Activated T-helper 17 cell treated with anti-CD3 and anti-CD28 coated beads, Interleukin-2, amount 50 U/mL, for 72 hours (primary cell): ENCODE results near the gene CTSH. TPM values are rescaled to one million over a fixed set of nuclear protein-coding genes. Genes with fewer than 3 reads are reported as not detected.

Experiments used
- ATAC-seq: fragments of 150-1000 bp; cut with Tn5 transposase; replicated peaks from 2 replicates; pipeline ENCODE4 v1.10.0; 2021; ENCODE audit warnings: mild to moderate bottlenecking, moderate library complexity
- H3K27ac Mint-ChIP-seq: one replicate; pipeline ENCODE4 v1.8.0; 2022; ENCODE audit warnings: mixed read lengths
- H3K27me3 Mint-ChIP-seq: one replicate; pipeline ENCODE4 v1.8.0; 2022; ENCODE audit warnings: mixed read lengths
- H3K36me3 Mint-ChIP-seq: one replicate; pipeline ENCODE4 v1.8.0; 2022; ENCODE audit warnings: low read depth, mild to moderate bottlenecking, mixed read lengths
- H3K4me1 Mint-ChIP-seq: one replicate; pipeline ENCODE4 v1.8.0; 2022; ENCODE audit warnings: mixed read lengths
- H3K4me3 Mint-ChIP-seq: one replicate; pipeline ENCODE4 v1.8.0; 2022; ENCODE audit warnings: mild to moderate bottlenecking, mixed read lengths
- H3K9me3 Mint-ChIP-seq: one replicate; pipeline ENCODE4 v1.8.0; 2022; ENCODE audit warnings: mixed read lengths
- total RNA-seq, 2 donors: library from RNA; stranded (reverse); gene quantifications; one replicate each; pipeline ENCODE4 v1.2.3, GENCODE V29; 2022

The CTSH gene
- total RNA-seq, 2 donors from 2014 or later = 306 to 503 TPM

DNA sequence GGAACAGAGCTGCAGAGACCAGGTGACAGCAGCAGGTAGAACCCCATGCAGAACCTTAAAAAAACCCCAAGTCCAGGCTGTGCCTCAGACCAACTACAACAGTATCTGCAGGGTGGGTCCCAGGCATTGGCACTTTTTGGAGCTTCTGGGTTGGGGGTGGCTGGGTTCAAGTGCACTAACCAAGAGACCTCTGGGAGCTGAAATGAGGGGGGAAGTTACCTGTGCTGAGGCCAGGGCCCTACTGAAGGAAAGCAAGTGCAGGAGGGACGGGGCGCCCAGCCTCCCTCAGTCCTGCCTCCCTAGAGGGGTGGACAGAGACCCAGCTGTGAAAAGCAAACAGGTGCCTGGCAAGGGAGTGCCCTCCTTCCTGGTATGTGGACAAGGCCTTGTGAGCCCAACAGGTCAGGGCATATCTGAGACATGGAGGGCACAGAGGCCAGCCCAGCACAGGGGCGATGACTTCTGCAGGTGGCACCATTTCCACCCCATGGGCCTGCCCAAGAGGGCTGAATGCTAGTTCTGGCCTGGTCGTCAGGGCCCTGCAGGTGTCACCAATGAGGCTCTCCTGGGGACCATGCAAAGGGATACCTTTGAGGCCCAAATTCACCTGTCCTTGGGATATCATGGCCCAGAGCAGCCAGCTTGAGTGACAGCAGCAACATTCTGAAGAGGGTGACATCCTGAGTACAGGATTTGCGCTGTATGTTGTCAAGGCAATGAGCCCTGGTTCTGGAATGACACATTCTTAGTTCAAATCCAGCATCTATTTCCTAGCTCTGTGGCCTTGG, 18.7 kb downstream of the CTSH start:
- H3K27ac Mint-ChIP-seq = peak overlapping the region; percentile 15
- H3K4me1 Mint-ChIP-seq = no peaks in the 10 kb centered on the region
- H3K9me3 Mint-ChIP-seq = no peaks in the 10 kb centered on the region
- ATAC-seq = peak; percentile 14
- no peaks in the 10 kb centered on the region for H3K27me3 Mint-ChIP-seq
- peaks cover 99% of the 10 kb centered on the region for H3K36me3 Mint-ChIP-seq
- H3K4me3 Mint-ChIP-seq = no peak overlapping the region

DNA sequence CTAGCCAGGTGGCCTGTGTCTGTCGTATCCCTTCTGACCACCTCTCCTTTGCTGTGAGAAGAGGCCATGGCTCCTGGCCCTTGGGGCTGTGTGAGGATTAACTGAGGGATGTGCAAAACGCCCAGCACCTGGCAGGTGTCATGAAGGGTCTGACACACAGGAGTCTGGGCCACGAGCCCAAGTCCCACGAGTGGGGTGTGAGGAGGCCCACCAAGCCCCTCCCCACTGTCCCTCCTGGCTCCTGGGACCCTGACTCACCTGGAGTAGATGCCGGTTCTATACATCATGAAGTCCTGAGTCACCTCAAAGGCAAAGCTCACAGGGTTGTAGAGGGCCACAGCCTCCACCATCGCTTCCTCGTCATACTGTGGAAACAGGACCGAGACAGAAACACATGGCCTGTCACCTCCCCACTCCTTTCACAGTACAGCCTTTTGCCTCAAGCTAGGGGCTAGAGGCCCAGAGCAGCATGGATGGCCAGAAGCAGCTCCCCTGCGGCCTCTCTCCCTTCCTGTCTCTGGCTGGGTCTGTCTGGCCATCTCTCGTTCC, 19.7 kb downstream of the CTSH start:
- no peak for ATAC-seq
- no peaks in the 10 kb centered on the region for H3K4me1 Mint-ChIP-seq
- H3K27ac Mint-ChIP-seq = peak overlapping the region; percentile 20
- no peaks in the 10 kb centered on the region for H3K27me3 Mint-ChIP-seq
- H3K36me3 Mint-ChIP-seq = peaks cover 95% of the 10 kb centered on the region
- H3K9me3 Mint-ChIP-seq = no peaks in the 10 kb centered on the region
- no peak overlapping the region for H3K4me3 Mint-ChIP-seq

DNA sequence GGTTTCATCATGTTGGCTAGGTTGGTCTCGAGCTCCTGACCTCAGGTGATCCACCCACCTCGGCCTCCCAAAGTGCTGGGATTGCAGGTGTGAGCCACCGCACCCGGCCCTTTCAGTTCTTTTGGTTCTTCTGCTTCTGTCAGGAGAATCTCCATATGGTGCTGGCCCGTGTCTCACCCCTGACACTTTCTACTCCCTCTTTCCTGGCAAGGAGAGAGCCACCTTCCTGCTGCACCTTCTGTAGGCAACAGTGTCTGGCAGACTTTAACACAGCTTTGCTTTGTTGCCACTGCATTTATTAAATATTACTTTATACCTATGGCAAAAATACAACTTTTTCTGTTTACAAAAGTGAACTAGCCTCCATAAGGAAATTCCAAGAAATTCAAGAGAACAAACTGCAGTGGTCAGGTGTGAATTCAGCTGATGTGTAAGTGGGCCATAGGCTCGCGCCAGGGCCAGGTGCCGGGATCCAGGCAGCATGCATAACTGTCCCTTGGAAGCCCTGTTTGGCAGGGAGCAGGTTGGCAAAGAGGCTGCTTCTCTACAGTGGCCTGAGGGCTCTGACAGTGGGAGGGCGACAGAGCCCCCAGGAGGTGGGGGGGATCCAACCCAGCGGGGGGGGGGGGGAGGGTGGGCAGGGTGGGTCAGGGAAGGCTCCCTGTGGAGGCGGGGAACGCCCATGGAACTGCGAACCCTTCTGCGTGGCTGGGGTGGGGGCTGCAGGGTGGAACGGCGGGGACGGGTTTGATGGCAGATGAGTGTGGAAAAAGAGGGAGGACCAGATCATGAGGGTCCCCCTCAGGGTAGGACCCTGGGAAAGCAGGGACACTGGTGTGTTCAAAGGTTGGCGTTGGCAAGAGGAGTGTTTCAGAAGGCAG, 21.1 kb downstream of the CTSH start:
- H3K27me3 Mint-ChIP-seq = no peaks in the 10 kb centered on the region
- H3K9me3 Mint-ChIP-seq = no peaks in the 10 kb centered on the region
- no peaks in the 10 kb centered on the region for H3K4me1 Mint-ChIP-seq
- peak overlapping the region; percentile 77 for H3K27ac Mint-ChIP-seq
- peaks cover 96% of the 10 kb centered on the region for H3K36me3 Mint-ChIP-seq
- no peak overlapping the region for H3K4me3 Mint-ChIP-seq
- ATAC-seq = no peak

DNA sequence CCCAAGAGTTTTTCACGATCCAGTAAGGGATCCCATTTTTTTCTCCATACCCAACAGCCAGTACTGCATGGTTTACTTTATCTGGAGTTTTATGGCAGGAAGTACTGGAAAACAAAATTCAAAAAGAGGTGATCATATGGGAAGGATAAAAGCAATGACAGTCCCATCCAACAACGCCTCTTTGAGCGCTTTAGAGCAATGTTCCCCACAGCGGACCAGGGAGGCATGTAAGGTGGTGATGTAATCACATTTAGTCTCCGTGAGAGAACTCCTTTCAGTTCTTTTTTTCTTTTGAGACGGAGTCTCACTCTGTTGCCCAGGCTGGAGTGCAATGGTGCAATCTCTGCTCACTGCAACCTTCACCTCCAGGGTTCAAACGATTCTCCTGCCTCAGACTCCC, 21.8 kb downstream of the CTSH start:
- H3K9me3 Mint-ChIP-seq = no peaks in the 10 kb centered on the region
- H3K4me1 Mint-ChIP-seq = no peaks in the 10 kb centered on the region
- H3K27ac Mint-ChIP-seq = no peak overlapping the region
- H3K4me3 Mint-ChIP-seq = no peak overlapping the region
- H3K36me3 Mint-ChIP-seq = peaks cover 95% of the 10 kb centered on the region
- H3K27me3 Mint-ChIP-seq = no peaks in the 10 kb centered on the region
- ATAC-seq = no peak

DNA sequence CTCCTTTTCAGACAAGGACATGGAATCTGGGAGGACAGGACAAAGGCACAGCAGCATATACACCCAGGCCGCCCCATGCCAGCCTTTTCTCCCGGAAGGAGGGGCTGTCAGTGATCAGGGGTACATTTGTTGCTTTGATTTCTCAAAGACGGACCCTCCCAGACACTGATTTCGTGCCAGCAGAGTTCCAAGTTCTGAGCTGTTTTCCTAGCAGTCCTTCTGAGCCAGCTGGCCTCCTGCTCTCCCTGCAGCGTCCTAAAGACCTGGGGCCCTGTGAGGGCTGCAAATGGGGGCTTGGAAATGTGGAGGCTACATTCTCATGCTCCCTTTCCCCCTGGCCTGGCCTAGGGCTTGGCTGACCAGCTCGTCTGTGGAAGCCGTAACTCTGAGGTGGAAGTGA, 22.3 kb downstream of the CTSH start:
- Mint-ChIP-seq H3K4me3 (no peak overlapping the region), H3K36me3 (peaks cover 94% of the 10 kb centered on the region), H3K4me1 (no peaks in the 10 kb centered on the region), H3K27ac (no peak overlapping the region), H3K27me3 (no peaks in the 10 kb centered on the region), H3K9me3 (no peaks in the 10 kb centered on the region)
- no peak for ATAC-seq

DNA sequence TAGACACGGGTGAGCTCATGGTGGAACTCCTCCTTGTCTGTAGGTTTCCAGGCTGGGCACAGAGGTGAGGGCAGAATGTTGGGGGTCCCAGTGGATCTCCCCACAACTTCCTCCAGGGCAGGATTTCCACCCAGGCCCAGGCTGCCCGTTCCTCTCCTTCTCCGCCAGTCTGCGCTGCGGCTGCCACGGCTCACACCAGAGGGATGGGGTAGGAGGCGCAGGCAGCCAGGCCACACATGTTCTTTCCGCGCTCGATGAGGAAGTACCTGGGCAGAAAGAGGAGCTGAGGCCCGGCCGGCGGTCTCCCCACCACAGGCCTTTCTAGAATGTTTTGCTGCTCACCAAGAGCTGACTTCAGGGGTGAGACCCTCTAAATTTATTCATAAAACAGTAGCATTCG, 22.9 kb downstream of the CTSH start:
- Mint-ChIP-seq H3K27ac (peak overlapping the region; percentile 73), H3K36me3 (peaks cover 94% of the 10 kb centered on the region), H3K27me3 (no peaks in the 10 kb centered on the region), H3K9me3 (no peaks in the 10 kb centered on the region), H3K4me3 (no peak overlapping the region), H3K4me1 (no peaks in the 10 kb centered on the region)
- no peak for ATAC-seq

DNA sequence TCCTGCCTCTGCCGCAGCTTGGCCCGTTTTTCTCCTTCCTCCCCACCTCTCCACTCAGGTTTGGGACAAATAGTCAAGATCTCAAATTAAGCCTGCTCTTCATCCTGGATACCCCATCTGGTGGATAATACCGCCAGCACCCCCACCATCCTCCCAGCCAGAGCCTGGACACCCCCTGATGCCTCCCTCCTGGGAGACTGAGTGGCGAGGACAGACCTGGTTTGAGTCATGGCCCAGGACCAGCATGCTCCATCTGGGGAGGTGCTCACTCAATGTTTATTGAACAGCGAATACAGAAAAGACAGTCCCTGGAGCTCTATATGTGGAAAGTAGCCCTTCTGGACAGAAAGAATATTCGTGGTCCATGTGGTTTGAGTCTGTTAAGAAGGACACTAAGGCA, 23.3 kb downstream of the CTSH start:
- no peak overlapping the region for H3K4me3 Mint-ChIP-seq
- no peak for ATAC-seq
- H3K36me3 Mint-ChIP-seq = peaks cover 94% of the 10 kb centered on the region
- no peaks in the 10 kb centered on the region for H3K4me1 Mint-ChIP-seq
- peak overlapping the region; percentile 73 for H3K27ac Mint-ChIP-seq
- H3K27me3 Mint-ChIP-seq = no peaks in the 10 kb centered on the region
- no peaks in the 10 kb centered on the region for H3K9me3 Mint-ChIP-seq

DNA sequence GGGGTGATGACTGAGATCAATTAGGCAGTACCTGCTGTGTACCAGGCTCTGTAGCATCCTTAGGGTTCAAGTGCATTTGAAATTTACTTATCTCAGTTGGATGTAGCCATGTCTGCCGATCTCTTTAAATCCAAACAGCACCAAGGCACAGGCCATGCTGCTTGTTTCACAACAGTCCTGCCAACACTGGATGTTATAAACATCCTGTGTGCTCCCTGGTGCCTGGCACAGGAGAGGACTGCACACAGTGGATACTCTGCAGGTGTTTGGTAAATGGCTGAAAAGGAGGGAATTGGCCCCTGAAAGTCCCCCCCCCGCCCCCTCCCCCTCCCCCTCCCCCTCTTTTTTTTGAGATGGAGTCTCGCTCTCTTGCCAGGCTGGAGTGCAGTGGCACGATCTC, 27.0 kb downstream of the CTSH start:
- Mint-ChIP-seq H3K36me3 (peaks cover 88% of the 10 kb centered on the region), H3K9me3 (no peaks in the 10 kb centered on the region), H3K4me3 (no peak overlapping the region)

DNA sequence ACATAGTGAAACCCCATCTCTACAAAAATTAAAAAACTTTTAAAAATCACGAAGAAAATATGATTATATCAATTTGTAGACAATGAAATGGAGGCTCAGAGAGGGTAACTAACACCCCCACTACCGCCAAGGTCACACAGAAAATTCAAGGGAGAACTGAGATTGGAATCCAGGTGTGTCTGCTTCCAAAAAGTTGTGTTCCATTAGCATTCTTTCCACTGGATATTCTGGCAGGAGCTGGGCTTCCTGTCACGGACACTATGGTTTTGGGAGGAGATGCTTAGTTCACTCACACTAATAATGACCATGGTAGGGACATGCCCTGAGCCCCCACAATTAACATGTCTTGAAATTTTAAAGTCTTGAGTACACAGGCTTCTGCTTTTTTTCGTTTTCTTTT, 28.8 kb downstream of the CTSH start:
- H3K27me3 Mint-ChIP-seq = no peaks in the 10 kb centered on the region
- ATAC-seq = no peak
- H3K9me3 Mint-ChIP-seq = no peaks in the 10 kb centered on the region
- no peak overlapping the region for H3K27ac Mint-ChIP-seq
- H3K4me1 Mint-ChIP-seq = peaks cover 9% of the 10 kb centered on the region
- H3K4me3 Mint-ChIP-seq = no peak overlapping the region
- peaks cover 87% of the 10 kb centered on the region for H3K36me3 Mint-ChIP-seq

More for the DNA sequence above, 27.0 kb downstream of the CTSH start:
- Mint-ChIP-seq H3K27me3 (no peaks in the 10 kb centered on the region), H3K27ac (no peak overlapping the region), H3K4me1 (no peaks in the 10 kb centered on the region)
- ATAC-seq = no peak

DNA sequence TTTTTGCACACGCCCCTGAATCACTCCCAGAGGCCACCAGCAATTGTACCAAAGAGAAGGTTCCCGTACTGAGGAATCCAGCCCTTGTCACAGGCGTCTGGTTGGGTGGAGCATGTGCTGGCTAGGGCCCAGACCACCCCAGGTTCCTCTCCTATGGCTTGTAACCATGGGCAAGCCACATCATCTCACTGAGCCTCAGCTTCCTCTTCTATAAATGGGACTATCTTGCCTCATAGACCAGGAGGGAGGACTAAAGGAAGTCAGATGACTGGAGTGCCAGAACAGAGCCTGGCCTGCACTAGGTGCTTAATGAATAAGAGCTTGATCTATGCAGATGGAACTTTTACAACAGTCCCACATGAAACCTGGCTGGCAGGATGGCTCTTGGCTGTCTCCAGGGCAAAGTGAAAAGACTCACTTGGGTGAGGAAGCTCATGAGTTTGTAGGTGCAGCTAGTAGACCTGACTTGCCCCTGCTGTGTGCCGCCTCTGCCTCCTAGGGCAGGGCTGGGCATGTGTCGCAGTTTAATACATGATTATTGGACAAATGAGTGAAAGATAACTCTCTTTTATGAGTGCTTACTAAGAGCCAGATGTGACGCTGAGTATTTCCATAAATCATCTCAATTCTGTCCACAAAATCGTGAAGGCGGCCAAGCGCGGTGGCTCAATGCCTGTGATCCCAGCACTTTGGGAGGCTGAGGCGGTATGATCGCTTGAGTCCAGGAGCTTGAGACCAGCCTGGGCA, 29.3 kb downstream of the CTSH start:
- H3K4me1 Mint-ChIP-seq = peaks cover 9% of the 10 kb centered on the region
- no peaks in the 10 kb centered on the region for H3K9me3 Mint-ChIP-seq
- H3K36me3 Mint-ChIP-seq = peaks cover 90% of the 10 kb centered on the region
- H3K27ac Mint-ChIP-seq = no peak overlapping the region
- no peak for ATAC-seq
- no peaks in the 10 kb centered on the region for H3K27me3 Mint-ChIP-seq
- H3K4me3 Mint-ChIP-seq = no peak overlapping the region

DNA sequence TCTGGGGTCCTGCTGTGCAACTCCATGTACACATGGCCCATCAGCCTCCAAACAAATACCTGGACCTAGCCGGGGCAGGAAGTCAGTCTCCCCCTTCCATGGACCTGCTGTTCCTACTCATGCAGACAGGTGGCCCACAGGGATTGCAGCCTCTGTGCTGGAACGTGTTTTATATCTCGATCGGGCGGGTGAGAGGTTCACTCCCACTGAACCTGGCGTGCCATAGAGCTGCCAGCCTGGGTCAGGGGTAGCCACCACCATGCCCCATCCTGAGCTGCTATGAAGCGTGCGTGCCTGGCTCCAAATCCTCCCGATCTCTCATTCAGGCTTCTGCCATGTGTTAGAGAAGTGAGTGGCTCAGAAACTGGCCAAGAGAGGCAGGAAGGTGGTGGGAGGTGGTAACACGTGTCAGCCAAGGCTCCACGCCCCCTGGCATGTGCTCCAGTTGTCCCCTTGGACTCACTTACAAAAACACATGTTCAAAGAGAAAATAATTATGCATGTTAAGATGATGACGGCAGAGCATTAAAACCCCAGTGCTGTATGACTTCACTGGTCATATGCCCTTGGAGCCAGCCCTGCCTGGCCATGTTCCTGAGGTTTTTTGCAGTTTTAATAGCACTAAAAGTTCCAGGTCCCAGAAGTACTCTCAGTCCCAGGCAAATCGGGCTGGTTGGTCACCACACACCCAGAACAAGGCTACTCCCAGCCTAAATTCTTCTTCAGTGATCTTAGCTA, 30.6 kb downstream of the CTSH start:
- no peak overlapping the region for H3K27ac Mint-ChIP-seq
- H3K4me3 Mint-ChIP-seq = no peak overlapping the region
- H3K4me1 Mint-ChIP-seq = peaks cover 20% of the 10 kb centered on the region
- H3K27me3 Mint-ChIP-seq = no peaks in the 10 kb centered on the region
- H3K9me3 Mint-ChIP-seq = no peaks in the 10 kb centered on the region
- peaks cover 91% of the 10 kb centered on the region for H3K36me3 Mint-ChIP-seq
- ATAC-seq = no peak

DNA sequence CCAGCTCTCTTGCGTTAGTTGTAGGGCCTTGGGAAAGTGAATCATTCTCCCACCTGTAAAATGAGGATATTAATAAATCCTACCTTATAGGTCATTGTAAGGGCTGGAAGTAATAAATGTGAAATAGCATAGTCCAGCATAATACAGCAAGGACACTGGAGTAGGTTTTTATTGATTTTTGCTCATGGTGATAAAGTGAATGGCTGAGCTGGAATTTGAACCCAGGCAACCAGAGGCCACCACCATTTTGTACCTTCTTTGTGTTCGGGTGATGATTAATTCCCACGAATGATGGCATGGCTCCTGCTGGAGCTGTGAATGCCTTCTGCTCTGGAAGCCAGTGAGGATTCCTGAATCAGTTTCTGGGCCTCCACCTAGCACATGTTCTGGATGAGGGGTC, 31.8 kb downstream of the CTSH start:
- peaks cover 92% of the 10 kb centered on the region for H3K36me3 Mint-ChIP-seq
- H3K4me3 Mint-ChIP-seq = no peak overlapping the region
- H3K4me1 Mint-ChIP-seq = peaks cover 24% of the 10 kb centered on the region
- no peaks in the 10 kb centered on the region for H3K27me3 Mint-ChIP-seq
- no peak overlapping the region for H3K27ac Mint-ChIP-seq
- ATAC-seq = no peak
- no peaks in the 10 kb centered on the region for H3K9me3 Mint-ChIP-seq

DNA sequence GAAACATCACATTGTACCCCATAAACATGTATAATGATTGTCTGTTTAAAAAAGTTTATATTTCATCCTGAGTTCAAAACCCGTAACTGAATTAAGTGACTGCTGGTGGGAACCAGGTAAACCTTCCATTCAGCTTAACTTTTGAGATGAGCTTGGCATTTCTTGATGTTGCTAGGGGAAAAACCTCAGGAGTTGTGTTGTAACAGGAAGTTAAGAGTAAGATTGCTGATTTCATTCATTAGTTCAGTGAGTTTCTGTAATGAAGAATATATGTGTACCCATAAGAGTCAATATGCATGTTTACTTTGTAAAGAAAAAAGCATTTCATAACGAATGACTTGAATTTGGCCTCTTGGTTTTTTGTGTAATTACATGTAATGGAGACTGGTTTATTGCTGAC, 32.5 kb downstream of the CTSH start:
- Mint-ChIP-seq H3K27me3 (no peaks in the 10 kb centered on the region), H3K4me1 (peaks cover 24% of the 10 kb centered on the region), H3K4me3 (no peak overlapping the region), H3K9me3 (no peaks in the 10 kb centered on the region), H3K36me3 (peaks cover 93% of the 10 kb centered on the region), H3K27ac (no peak overlapping the region)
- no peak for ATAC-seq

DNA sequence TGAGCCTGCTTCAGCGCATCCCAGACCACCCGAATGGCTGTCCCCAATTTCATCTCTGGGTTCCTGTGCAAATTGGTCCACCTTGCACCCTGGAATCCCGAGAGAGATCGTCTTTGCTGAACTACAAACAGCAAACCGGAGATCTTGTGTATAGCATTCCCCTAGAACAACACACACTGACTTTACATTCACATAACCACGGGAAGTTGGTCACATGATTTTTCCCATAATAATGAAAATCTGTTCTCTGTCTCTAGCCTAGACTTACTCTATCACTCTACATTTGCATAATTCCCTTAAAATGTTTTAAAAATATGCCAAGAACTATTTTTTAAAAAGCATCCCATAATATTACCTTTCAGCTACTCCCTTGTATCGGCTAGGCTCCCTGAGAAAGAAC, 34.6 kb downstream of the CTSH start:
- Mint-ChIP-seq H3K4me1 (peaks cover 24% of the 10 kb centered on the region), H3K27me3 (no peaks in the 10 kb centered on the region), H3K36me3 (peaks cover 99% of the 10 kb centered on the region), H3K27ac (peak overlapping the region; percentile 37), H3K4me3 (no peak overlapping the region), H3K9me3 (no peaks in the 10 kb centered on the region)
- no peak for ATAC-seq
